T1000 (cell line): ENCODE measurements around the gene CD86.

Experiments
- DNase-seq: peaks from one replicate; lab custom pipeline; 2025; ENCODE audit warnings: mixed read lengths; lab: John Stamatoyannopoulos, UW

Gene CD86

GRCh38 chr3:122092460-122093165 is 37.5 kb downstream of the CD86 start:
- DNase-seq: no peak

GRCh38 chr3:122094125-122094524 is 39.0 kb downstream of the CD86 start:
- DNase-seq: no peak

- no peak for DNase-seq
Observed at GRCh38 chr3:122094693-122095092, 39.5 kb downstream of the CD86 start.

GRCh38 chr3:122097141-122097540 is 42.0 kb downstream of the CD86 start:
- DNase-seq: no peak

- no peak for DNase-seq
Observed at GRCh38 chr3:122098611-122099010, 43.4 kb downstream of the CD86 start.

GRCh38 chr3:122099255-122099654 is 44.1 kb downstream of the CD86 start:
- DNase-seq: no peak

- DNase-seq: no peak
Observed at GRCh38 chr3:122100083-122100482, 44.9 kb downstream of the CD86 start.

- no peak for DNase-seq
Observed at GRCh38 chr3:122100591-122101463, 45.7 kb downstream of the CD86 start.

GRCh38 chr3:122101646-122102045 is 46.5 kb downstream of the CD86 start:
- DNase-seq: no peak

- DNase-seq: no peak
Observed at GRCh38 chr3:122102191-122102935, 47.2 kb downstream of the CD86 start.

- DNase-seq: no peak
Observed at GRCh38 chr3:122103821-122104514, 48.8 kb downstream of the CD86 start.

- no peak for DNase-seq
Observed at GRCh38 chr3:122104515-122105194, 49.5 kb downstream of the CD86 start.

- no peak for DNase-seq
Observed at GRCh38 chr3:122105626-122106025, 50.5 kb downstream of the CD86 start.

- DNase-seq: no peak
Observed at GRCh38 chr3:122107171-122107570, 52.0 kb downstream of the CD86 start.

- no peak for DNase-seq
Observed at GRCh38 chr3:122111974-122112373, 56.8 kb downstream of the CD86 start.

- DNase-seq: no peak
Observed at GRCh38 chr3:122112754-122113153, 57.6 kb downstream of the CD86 start.

- no peak for DNase-seq
Observed at GRCh38 chr3:122123850-122124249, 68.7 kb downstream of the CD86 start.

GRCh38 chr3:122132949-122133540 is 77.9 kb downstream of the CD86 start:
- DNase-seq: no peak

GRCh38 chr3:122146466-122146865 is 91.3 kb downstream of the CD86 start:
- DNase-seq: no peak

- DNase-seq: no peak
Observed at GRCh38 chr3:122148941-122149627, 93.9 kb downstream of the CD86 start.
